ENCODE measurements around the gene FLVCR2. TPM values are rescaled to one million over a fixed set of nuclear protein-coding genes. Genes with fewer than 3 reads are reported as not detected.

Gene FLVCR2
- total RNA-seq, 2 donors from 2014 or later, result 6.2 to 8.3 TPM

GRCh38 chr14:75535164-75535898, 43.1 kb upstream of the FLVCR2 start:
- Histone ChIP-seq H3K36me3 (no peaks in the 10 kb centered on the region), H3K27me3 (replicated peaks; ENCODE audit: insufficient read depth) (no peaks in the 10 kb centered on the region), H3K4me1 (ENCODE audit: control insufficient read depth in 1 of 2, low read depth in 2 of 2) (no peaks in the 10 kb centered on the region), H3K4me3 (no peak overlapping the region), H3K9me3 (no peaks in the 10 kb centered on the region), H3K27ac (no peak overlapping the region)
- ATAC-seq (ENCODE audit: insufficient number of reproducible peaks, low FRiP score, low read depth), result peak; percentile 34
- TF ChIP-seq, protein P1, sequence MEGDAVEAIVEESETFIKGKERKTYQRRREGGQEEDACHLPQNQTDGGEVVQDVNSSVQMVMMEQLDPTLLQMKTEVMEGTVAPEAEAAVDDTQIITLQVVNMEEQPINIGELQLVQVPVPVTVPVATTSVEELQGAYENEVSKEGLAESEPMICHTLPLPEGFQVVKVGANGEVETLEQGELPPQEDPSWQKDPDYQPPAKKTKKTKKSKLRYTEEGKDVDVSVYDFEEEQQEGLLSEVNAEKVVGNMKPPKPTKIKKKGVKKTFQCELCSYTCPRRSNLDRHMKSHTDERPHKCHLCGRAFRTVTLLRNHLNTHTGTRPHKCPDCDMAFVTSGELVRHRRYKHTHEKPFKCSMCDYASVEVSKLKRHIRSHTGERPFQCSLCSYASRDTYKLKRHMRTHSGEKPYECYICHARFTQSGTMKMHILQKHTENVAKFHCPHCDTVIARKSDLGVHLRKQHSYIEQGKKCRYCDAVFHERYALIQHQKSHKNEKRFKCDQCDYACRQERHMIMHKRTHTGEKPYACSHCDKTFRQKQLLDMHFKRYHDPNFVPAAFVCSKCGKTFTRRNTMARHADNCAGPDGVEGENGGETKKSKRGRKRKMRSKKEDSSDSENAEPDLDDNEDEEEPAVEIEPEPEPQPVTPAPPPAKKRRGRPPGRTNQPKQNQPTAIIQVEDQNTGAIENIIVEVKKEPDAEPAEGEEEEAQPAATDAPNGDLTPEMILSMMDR (IDR thresholded peaks at IDR 0.05), result no peak
- DNase-seq (ENCODE audit: low spot score), result no peak

- no peak for DNase-seq (ENCODE audit: low spot score)
- H3K36me3 ChIP-seq, result no peaks in the 10 kb centered on the region
- TF ChIP-seq, protein P1 (IDR thresholded peaks at IDR 0.05), result no peak
- no peak overlapping the region for H3K4me3 ChIP-seq
- H3K27me3 ChIP-seq (replicated peaks; ENCODE audit: insufficient read depth), result no peaks in the 10 kb centered on the region
- H3K4me1 ChIP-seq (ENCODE audit: control insufficient read depth in 1 of 2, low read depth in 2 of 2), result no peaks in the 10 kb centered on the region
- ATAC-seq (ENCODE audit: insufficient number of reproducible peaks, low FRiP score, low read depth), result no peak
- H3K9me3 ChIP-seq, result no peaks in the 10 kb centered on the region
- no peak overlapping the region for H3K27ac ChIP-seq
Observed at GRCh38 chr14:75537071-75537470, 41.3 kb upstream of the FLVCR2 start.

DNA sequence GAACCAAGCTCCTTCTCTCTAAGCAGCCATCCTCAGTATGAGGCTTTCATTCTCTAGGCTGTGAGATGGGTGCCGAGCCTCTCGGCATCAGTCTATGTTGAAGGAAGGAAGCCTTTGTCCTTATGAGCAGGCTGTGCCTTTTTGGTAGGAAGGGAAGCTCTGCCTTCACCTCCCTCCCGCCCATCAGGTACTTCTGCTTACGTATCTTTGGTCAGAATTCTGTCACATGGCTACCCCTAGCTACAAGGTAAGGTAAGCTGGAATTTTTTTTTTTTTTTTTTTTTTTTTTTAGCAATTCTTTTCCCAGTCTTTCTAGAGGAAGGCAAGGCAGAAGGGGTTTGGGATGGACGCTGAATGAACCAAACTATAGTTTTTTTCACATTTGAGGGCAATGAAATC, 39.3 kb upstream of the FLVCR2 start:
- Histone ChIP-seq H3K27ac (no peak overlapping the region), H3K4me1 (ENCODE audit: control insufficient read depth in 1 of 2, low read depth in 2 of 2) (no peaks in the 10 kb centered on the region), H3K9me3 (no peaks in the 10 kb centered on the region), H3K4me3 (no peak overlapping the region), H3K36me3 (no peaks in the 10 kb centered on the region), H3K27me3 (replicated peaks; ENCODE audit: insufficient read depth) (no peaks in the 10 kb centered on the region)
- no peak for DNase-seq (ENCODE audit: low spot score)
- ATAC-seq (ENCODE audit: insufficient number of reproducible peaks, low FRiP score, low read depth), result no peak
- TF ChIP-seq, protein P1 (IDR thresholded peaks at IDR 0.05), result no peak

- H3K4me1 ChIP-seq (ENCODE audit: control insufficient read depth in 1 of 2, low read depth in 2 of 2), result no peaks in the 10 kb centered on the region
- no peak for DNase-seq (ENCODE audit: low spot score)
- TF ChIP-seq, protein P1 (IDR thresholded peaks at IDR 0.05), result no peak
- no peaks in the 10 kb centered on the region for H3K9me3 ChIP-seq
- H3K27me3 ChIP-seq (replicated peaks; ENCODE audit: insufficient read depth), result no peaks in the 10 kb centered on the region
- H3K36me3 ChIP-seq, result no peaks in the 10 kb centered on the region
- no peak overlapping the region for H3K4me3 ChIP-seq
- ATAC-seq (ENCODE audit: insufficient number of reproducible peaks, low FRiP score, low read depth), result no peak
- no peak overlapping the region for H3K27ac ChIP-seq
Observed at GRCh38 chr14:75539561-75540478, 38.6 kb upstream of the FLVCR2 start.

DNA sequence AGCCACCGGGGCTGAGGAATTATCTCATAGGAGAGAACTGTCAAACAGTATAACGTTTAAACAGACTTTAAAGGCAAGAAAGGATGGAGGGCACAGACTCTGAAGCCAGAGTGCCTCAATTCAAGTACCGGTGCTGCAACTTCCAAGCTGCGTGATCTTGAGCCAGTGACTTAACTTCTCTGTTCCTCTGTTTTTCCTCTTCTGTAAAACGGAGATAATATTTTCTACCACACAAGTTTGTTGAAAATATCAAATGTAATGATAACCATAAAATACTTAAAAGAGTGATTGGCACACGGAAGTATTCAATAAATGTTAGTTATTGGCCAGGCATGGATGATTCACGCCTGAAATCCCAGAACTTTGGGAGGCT, 38.0 kb upstream of the FLVCR2 start:
- Histone ChIP-seq H3K27me3 (replicated peaks; ENCODE audit: insufficient read depth) (no peaks in the 10 kb centered on the region), H3K4me3 (no peak overlapping the region), H3K9me3 (no peaks in the 10 kb centered on the region), H3K36me3 (no peaks in the 10 kb centered on the region), H3K27ac (no peak overlapping the region), H3K4me1 (ENCODE audit: control insufficient read depth in 1 of 2, low read depth in 2 of 2) (no peaks in the 10 kb centered on the region)
- no peak for DNase-seq (ENCODE audit: low spot score)
- ATAC-seq (ENCODE audit: insufficient number of reproducible peaks, low FRiP score, low read depth), result no peak
- TF ChIP-seq, protein P1 (IDR thresholded peaks at IDR 0.05), result no peak
